HG03378 (cell line): ENCODE data around the gene NMD3.

Experiments used
- ATAC-seq: cut with Tn5 transposase; IDR thresholded peaks from one replicate; pipeline ENCODE4 v1.9.1; 2021; ENCODE audit warnings: mild to moderate bottlenecking, moderate library complexity; ENCODE audit not compliant: unreplicated experiment

The NMD3 gene

GRCh38 chr3:161230621-161231171, 9.6 kb downstream of the NMD3 start:
- no peak for ATAC-seq

- ATAC-seq, result no peak
Measured at GRCh38 chr3:161231861-161232260, 10.8 kb downstream of the NMD3 start.

GRCh38 chr3:161233557-161233956, 12.4 kb downstream of the NMD3 start:
- ATAC-seq, result no peak

GRCh38 chr3:161236240-161236639, 15.1 kb downstream of the NMD3 start:
- ATAC-seq, result no peak

GRCh38 chr3:161239700-161240099, 18.6 kb downstream of the NMD3 start:
- no peak for ATAC-seq

- no peak for ATAC-seq
Measured at GRCh38 chr3:161244538-161244937, 23.4 kb downstream of the NMD3 start.

- ATAC-seq, result no peak
Measured at GRCh38 chr3:161247049-161247448, 25.9 kb downstream of the NMD3 start.

- ATAC-seq, result no peak
Measured at GRCh38 chr3:161250116-161250515, 29.0 kb downstream of the NMD3 start.

- ATAC-seq, result no peak
Measured at GRCh38 chr3:161251716-161252115, 30.6 kb downstream of the NMD3 start.

GRCh38 chr3:161252143-161252542, 31.0 kb downstream of the NMD3 start:
- ATAC-seq, result no peak

- no peak for ATAC-seq
Measured at GRCh38 chr3:161253711-161254110, 32.6 kb downstream of the NMD3 start.

- ATAC-seq, result no peak
Measured at GRCh38 chr3:161254861-161255260, 33.8 kb downstream of the NMD3 start.

GRCh38 chr3:161263057-161263456, 41.9 kb downstream of the NMD3 start:
- no peak for ATAC-seq

GRCh38 chr3:161264852-161265251, 43.7 kb downstream of the NMD3 start:
- ATAC-seq, result no peak

- no peak for ATAC-seq
Measured at GRCh38 chr3:161265916-161266571, 44.9 kb downstream of the NMD3 start.

- ATAC-seq, result no peak
Measured at GRCh38 chr3:161266731-161267150, 45.6 kb downstream of the NMD3 start.

GRCh38 chr3:161267646-161268045, 46.5 kb downstream of the NMD3 start:
- no peak for ATAC-seq

GRCh38 chr3:161268601-161269000, 47.5 kb downstream of the NMD3 start:
- no peak for ATAC-seq

GRCh38 chr3:161270991-161271390, 49.9 kb downstream of the NMD3 start:
- ATAC-seq, result no peak

- ATAC-seq, result no peak
Measured at GRCh38 chr3:161271646-161272045, 50.5 kb downstream of the NMD3 start.

GRCh38 chr3:161272524-161272923, 51.4 kb downstream of the NMD3 start:
- ATAC-seq, result no peak

GRCh38 chr3:161273589-161274218, 52.6 kb downstream of the NMD3 start:
- ATAC-seq, result no peak
